GM18526 (cell line): Measurements from ENCODE around the gene ARHGDIG.

Source experiments
- POLR2A ChIP-seq: IDR thresholded peaks from 3 replicates; pipeline ENCODE4 v1.6.1; 2011; ENCODE audit not compliant: insufficient read length; ENCODE audit errors: extremely low read depth

Gene ARHGDIG

GRCh38 chr16:296806-297510 lies 16.6 kb downstream of the ARHGDIG start:
- TF ChIP-seq POLR2A = no peak

GRCh38 chr16:297832-298231 lies 17.4 kb downstream of the ARHGDIG start:
- TF ChIP-seq POLR2A = no peak

- TF ChIP-seq POLR2A = no peak
Measured at GRCh38 chr16:301235-301634, 20.8 kb downstream of the ARHGDIG start.

- no peak for TF ChIP-seq POLR2A
Measured at GRCh38 chr16:301950-302349, 21.6 kb downstream of the ARHGDIG start.

DNA sequence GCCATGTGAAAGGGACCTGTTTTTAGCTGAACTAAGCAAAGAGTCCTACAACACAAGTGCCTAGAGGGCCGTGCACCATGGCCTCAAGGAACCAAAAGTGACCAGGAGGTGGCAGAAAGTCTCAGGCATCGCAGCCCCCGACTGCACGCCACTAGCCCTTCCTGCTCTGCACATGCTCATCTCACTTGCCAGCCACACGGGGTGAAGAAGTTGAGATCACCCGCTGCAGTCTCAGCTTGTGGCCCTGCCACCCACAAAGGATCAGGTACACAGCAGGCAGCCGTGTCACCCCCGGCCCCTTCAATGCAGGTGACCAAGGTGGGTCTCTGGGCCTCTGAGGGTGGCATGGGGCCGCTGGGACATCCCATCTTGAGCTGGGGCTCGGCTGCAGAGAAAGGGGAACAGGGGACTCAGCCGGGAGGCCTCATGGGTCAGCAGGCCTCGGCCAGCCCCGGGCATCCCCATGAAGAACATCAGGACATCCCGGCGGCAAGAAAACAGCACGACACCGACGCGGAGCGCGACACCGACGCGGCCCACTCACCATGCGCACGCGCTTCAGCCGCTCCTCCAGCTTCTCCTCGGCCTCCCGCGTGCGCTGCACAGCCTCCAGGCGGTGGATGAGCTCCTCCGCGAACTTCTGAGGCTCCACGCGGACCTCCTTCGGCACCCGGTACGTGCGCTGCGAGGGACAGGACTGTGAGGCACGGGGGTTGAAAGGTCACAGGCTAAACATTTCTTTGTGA lies 23.5 kb downstream of the ARHGDIG start:
- no peak for TF ChIP-seq POLR2A

DNA sequence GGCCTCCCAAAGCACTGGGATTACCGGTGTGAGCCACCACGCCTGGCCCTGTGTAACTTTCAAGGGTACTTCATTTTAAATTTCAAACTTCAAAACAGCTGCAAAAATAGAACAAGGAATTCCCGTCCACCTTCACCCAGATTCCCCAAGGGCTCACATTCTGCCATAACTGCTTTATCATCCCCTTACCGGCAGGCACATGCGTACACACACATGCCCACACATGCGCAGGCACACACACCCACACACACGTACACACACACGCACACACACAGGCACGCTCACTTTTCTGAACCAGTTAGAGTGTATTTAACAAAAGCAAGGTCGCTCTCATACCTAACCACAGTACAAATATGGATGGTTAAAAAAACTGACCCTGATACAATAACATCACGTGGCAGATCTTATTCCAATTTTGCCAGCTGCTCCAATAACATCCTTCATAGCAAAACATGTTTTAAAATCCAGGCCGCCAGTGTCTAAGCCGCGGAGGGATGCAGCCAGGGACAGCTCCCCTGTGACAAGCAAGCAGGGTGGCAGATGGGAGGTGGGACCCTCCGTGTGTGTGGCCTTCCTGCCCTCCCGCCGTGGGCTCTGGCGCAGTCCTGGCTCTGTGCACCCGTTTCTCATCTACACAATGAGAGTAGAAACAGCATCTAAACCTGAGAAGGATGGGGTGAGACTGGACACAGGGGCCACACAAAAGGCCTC lies 25.7 kb downstream of the ARHGDIG start:
- TF ChIP-seq POLR2A = no peak

- TF ChIP-seq POLR2A = no peak
Measured at GRCh38 chr16:306911-307370, 26.6 kb downstream of the ARHGDIG start.

GRCh38 chr16:307691-308312 lies 27.4 kb downstream of the ARHGDIG start:
- TF ChIP-seq POLR2A = no peak

GRCh38 chr16:309476-309875 lies 29.1 kb downstream of the ARHGDIG start:
- TF ChIP-seq POLR2A = no peak

- no peak for TF ChIP-seq POLR2A
Measured at GRCh38 chr16:311725-312124, 31.3 kb downstream of the ARHGDIG start.

DNA sequence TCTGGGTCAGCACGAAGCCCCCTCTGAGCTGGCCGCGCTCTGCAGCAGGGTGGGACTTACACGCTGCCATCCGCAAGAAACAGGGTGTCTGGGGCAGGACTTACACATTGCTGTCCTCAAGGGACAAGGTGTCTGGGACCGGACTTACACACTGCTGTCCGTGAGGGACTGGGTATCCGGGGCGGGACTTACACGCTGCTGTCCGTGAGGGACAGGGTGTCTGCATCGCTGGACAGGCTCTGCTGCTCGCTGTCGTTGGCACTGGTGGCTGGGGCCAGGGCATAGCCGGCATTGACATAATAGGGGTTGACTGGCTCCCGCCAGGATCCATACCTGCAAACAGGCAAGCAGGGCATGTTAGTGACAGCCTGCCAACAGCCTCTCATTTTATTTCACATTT lies 34.0 kb downstream of the ARHGDIG start:
- TF ChIP-seq POLR2A = no peak

- no peak for TF ChIP-seq POLR2A
Measured at GRCh38 chr16:314795-315299, 34.5 kb downstream of the ARHGDIG start.

DNA sequence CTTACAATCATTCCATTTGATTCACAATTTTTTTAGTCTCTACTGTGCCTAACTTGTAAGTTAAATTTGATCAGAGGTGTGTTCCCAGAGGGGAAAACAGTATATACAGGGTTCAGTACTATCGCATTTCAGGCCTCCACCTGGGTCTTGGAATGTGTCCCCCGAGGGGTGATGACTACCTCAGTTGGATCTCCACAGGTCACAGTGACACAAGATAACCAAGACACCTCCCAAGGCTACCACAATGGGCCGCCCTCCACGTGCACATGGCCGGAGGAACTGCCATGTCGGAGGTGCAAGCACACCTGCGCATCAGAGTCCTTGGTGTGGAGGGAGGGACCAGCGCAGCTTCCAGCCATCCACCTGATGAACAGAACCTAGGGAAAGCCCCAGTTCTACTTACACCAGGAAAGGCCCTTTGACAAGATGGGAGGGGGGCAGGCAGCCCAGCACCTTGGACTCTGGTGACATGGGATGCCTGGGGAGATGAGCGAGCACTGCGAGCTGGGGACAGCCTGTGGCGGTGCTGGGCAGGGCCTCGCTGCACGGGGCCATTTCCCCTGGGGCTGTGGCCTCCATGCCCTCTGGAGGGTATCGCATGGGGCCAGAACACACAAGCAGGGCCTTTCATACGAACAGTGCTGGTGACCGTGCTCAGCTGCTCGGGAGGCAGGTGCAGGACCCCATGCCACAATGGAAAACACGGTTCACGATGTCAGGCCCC lies 36.5 kb downstream of the ARHGDIG start:
- no peak for TF ChIP-seq POLR2A

DNA sequence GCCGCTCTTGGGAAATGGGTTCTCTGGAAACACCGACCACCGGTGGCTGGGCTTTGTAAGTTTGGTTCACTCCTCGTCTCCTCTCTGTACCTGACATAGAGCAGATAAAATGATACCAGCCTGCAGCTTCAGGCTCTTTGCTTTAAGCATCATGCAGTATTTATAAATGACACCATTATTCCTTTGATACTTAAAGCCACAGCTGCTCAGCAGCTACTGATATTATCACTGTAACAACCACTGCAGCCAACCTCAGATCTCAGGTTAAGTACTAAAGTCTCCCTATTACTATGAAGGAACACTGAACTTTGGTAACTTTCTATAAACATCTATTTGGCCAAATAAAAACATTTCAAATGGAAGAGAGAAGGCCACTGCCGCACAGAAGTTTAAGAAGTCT lies 37.2 kb downstream of the ARHGDIG start:
- TF ChIP-seq POLR2A = no peak

DNA sequence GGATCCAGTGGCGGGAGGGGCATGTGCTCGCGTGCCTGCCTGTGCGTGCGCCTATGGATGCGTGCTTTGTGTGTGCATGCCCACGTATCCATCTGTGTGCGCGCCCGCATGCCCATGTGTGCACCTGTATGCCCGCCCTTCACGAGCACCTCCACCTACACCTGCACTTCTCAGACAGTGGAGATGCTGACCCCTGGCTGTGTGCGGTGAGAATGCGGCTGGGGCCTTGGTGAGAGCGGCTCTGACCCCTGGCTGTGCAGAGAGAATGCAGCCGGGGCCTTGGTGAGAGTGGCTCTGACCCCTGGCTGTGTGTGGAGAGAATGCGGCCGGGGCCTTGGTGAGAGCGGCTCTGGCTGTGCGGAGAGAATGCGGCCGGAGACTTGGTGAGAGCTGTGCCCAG lies 38.2 kb downstream of the ARHGDIG start:
- no peak for TF ChIP-seq POLR2A
